ENCODE measurements around the gene PRDM16. TPM values are rescaled to one million over a fixed set of nuclear protein-coding genes. Genes with fewer than 3 reads are reported as not detected.

Gene PRDM16
- total and polyA plus RNA-seq, 4 donors: 0.05 to 0.67 (median 0.19) TPM

DNA sequence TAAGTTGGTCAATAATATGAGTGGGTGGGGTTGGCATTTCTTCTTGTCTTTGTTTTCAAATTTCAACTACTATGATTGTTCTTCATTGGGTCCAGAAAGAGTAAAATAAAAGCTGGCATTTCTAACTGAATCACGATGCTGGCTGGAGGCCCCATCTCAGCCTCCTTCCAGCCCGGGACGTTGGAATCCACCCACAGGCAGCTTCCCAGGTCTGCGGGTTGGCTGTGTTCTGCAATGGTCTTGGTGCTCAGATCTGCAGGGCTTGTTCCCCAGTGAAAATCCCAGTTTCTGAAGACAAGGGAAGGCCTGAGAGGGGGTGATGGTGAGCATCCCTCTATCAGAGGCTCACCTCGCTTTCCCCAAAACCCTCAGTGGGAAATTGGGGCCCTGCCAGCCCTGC lies 330.7 kb downstream of the PRDM16 start:
- no peak overlapping the region for H3K27ac ChIP-seq (ENCODE audit: low read depth in 1 of 2, low read length in 2 of 2)
- H3K4me3 ChIP-seq (ENCODE audit: low read depth in 1 of 3, low read length in 3 of 3): no peak overlapping the region
- H3K9ac ChIP-seq (ENCODE audit: low read depth in 1 of 2, low read length in 2 of 2): no peak overlapping the region
- 69% methylated on average over 5 of the region's 5 CpGs for WGBS
- no peaks in the 10 kb centered on the region for H3K9me3 ChIP-seq (ENCODE audit: control insufficient read depth in 4 of 4, low read length in 3 of 4)
- no peak for DNase-seq (ENCODE audit: low spot score)
- H3K4me1 ChIP-seq (ENCODE audit: control insufficient read depth in 4 of 4, insufficient read depth in 4 of 4, low read length in 3 of 4): no peaks in the 10 kb centered on the region
- peaks cover 0 to 3% (median 3%) of the 10 kb centered on the region in 4 donors for H3K27me3 ChIP-seq (ENCODE audit: control insufficient read depth in 4 of 4, insufficient read depth in 4 of 4, low read length in 3 of 4)
- no peaks in the 10 kb centered on the region for H3K36me3 ChIP-seq (ENCODE audit: control insufficient read depth in 4 of 4, insufficient read depth in 3 of 4, low read depth in 1 of 4, low read length in 3 of 4)
- TF ChIP-seq GABPA (IDR thresholded peaks at IDR 0.05 in 1 of 2, conservative IDR thresholded peaks at IDR 0.05 in 1 of 2) (no peak), FOXA1 (IDR thresholded peaks at IDR 0.05) (no peak), JUND (IDR thresholded peaks at IDR 0.05) (no peak), TAF1 (conservative IDR thresholded peaks at IDR 0.05) (no peak), NR2F2 (IDR thresholded peaks at IDR 0.05) (no peak), EGR1 (IDR thresholded peaks at IDR 0.05; ENCODE audit: low read depth in 2 of 2) (no peak)
- TF ChIP-seq, protein P1, sequence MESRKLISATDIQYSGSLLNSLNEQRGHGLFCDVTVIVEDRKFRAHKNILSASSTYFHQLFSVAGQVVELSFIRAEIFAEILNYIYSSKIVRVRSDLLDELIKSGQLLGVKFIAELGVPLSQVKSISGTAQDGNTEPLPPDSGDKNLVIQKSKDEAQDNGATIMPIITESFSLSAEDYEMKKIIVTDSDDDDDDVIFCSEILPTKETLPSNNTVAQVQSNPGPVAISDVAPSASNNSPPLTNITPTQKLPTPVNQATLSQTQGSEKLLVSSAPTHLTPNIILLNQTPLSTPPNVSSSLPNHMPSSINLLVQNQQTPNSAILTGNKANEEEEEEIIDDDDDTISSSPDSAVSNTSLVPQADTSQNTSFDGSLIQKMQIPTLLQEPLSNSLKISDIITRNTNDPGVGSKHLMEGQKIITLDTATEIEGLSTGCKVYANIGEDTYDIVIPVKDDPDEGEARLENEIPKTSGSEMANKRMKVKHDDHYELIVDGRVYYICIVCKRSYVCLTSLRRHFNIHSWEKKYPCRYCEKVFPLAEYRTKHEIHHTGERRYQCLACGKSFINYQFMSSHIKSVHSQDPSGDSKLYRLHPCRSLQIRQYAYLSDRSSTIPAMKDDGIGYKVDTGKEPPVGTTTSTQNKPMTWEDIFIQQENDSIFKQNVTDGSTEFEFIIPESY (IDR thresholded peaks at IDR 0.05): no peak

DNA sequence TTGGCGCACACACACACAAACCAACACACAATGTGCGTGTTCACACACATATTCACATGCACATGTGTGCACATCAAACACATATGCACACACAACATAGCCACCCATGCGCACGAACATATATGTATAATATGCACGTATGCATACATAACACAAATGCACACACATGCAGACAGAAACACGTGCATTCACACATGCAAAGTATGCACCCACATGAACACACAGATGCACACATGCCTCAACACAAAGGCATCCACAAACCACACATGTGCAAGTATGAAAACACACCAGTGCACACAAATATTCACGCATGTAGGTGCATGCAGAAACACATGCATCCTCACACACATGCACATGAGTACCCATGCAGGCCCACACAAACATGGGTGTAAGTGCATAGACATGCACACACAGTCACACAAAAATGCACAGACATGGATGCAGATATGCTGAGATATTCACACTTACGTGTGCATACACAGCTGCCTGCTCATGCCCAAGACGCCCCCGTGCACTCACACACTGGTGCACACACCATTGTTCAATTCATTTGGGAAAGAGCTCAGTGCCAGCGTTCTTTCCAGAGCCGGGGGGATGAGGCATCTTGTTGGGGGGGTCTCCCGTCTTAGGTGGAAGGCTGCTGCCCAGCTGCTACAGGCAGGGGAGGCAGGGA lies 332.7 kb downstream of the PRDM16 start:
- Histone ChIP-seq H3K27ac (ENCODE audit: low read depth in 1 of 2, low read length in 2 of 2) (no peak overlapping the region), H3K4me3 (ENCODE audit: low read depth in 1 of 3, low read length in 3 of 3) (no peak overlapping the region), H3K36me3 (ENCODE audit: control insufficient read depth in 4 of 4, insufficient read depth in 3 of 4, low read depth in 1 of 4, low read length in 3 of 4) (no peaks in the 10 kb centered on the region), H3K4me1 (ENCODE audit: control insufficient read depth in 4 of 4, insufficient read depth in 4 of 4, low read length in 3 of 4) (no peaks in the 10 kb centered on the region), H3K9ac (ENCODE audit: low read depth in 1 of 2, low read length in 2 of 2) (no peak overlapping the region), H3K9me3 (ENCODE audit: control insufficient read depth in 4 of 4, low read length in 3 of 4) (no peaks in the 10 kb centered on the region), H3K27me3 (ENCODE audit: control insufficient read depth in 4 of 4, insufficient read depth in 4 of 4, low read length in 3 of 4) (no peaks in the 10 kb centered on the region)
- TF ChIP-seq FOXA2 (IDR thresholded peaks at IDR 0.05) (no peak), TAF1 (conservative IDR thresholded peaks at IDR 0.05) (no peak), NR2F2 (IDR thresholded peaks at IDR 0.05) (no peak), RAD21 (IDR thresholded peaks at IDR 0.05) (no peak), EGR1 (IDR thresholded peaks at IDR 0.05; ENCODE audit: low read depth in 2 of 2) (no peak), HNF4A (conservative IDR thresholded peaks at IDR 0.05) (no peak), SP1 (IDR thresholded peaks at IDR 0.05) (no peak), RXRA (IDR thresholded peaks at IDR 0.05) (no peak), GABPA (IDR thresholded peaks at IDR 0.05 in 1 of 2, conservative IDR thresholded peaks at IDR 0.05 in 1 of 2) (no peak), HNF4G (IDR thresholded peaks at IDR 0.05) (no peak), FOXA1 (IDR thresholded peaks at IDR 0.05) (no peak)
- TF ChIP-seq, protein P2, sequence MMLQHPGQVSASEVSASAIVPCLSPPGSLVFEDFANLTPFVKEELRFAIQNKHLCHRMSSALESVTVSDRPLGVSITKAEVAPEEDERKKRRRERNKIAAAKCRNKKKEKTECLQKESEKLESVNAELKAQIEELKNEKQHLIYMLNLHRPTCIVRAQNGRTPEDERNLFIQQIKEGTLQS (IDR thresholded peaks at IDR 0.05): no peak
- TF ChIP-seq, protein P3, sequence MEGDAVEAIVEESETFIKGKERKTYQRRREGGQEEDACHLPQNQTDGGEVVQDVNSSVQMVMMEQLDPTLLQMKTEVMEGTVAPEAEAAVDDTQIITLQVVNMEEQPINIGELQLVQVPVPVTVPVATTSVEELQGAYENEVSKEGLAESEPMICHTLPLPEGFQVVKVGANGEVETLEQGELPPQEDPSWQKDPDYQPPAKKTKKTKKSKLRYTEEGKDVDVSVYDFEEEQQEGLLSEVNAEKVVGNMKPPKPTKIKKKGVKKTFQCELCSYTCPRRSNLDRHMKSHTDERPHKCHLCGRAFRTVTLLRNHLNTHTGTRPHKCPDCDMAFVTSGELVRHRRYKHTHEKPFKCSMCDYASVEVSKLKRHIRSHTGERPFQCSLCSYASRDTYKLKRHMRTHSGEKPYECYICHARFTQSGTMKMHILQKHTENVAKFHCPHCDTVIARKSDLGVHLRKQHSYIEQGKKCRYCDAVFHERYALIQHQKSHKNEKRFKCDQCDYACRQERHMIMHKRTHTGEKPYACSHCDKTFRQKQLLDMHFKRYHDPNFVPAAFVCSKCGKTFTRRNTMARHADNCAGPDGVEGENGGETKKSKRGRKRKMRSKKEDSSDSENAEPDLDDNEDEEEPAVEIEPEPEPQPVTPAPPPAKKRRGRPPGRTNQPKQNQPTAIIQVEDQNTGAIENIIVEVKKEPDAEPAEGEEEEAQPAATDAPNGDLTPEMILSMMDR (IDR thresholded peaks at IDR 0.05; ENCODE audit: low read depth, low read length, missing input control): no peak
- TF ChIP-seq, protein P4, sequence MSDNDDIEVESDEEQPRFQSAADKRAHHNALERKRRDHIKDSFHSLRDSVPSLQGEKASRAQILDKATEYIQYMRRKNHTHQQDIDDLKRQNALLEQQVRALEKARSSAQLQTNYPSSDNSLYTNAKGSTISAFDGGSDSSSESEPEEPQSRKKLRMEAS (IDR thresholded peaks at IDR 0.05): no peak
- DNase-seq (ENCODE audit: low spot score): no peak
- 85% methylated on average over 13 of the region's 13 CpGs for WGBS
